NCI-H510A treated with DMSO at 0.1 percent for 48 hours (cell line): Measurements from ENCODE around the gene SLC25A5.
A peak's percentile ranks its signal among the peaks of the same experiment; 100 is the strongest.

Experiments used
- DNase-seq: peaks from one replicate; lab custom pipeline; 2025; lab: John Stamatoyannopoulos, UW

Gene SLC25A5

DNA sequence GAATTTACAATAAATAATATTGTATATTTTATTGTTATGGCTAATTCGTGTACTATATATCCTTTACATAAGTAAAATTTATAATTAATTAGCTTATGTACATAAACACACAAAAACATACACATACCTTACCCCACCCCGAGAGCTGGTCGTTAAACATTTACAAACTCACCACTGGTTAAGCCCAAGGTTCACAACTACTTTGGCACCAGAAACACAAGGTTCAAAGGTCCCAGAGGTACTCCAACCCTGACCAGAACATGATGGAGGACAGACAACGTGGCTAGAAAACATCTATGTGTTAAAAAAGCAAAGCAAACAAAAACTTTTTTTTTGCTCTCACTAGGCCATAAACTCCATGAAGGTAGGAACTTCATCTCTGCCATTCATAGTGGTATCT is 37.7 kb downstream of the SLC25A5 start:
- no peak for DNase-seq

DNA sequence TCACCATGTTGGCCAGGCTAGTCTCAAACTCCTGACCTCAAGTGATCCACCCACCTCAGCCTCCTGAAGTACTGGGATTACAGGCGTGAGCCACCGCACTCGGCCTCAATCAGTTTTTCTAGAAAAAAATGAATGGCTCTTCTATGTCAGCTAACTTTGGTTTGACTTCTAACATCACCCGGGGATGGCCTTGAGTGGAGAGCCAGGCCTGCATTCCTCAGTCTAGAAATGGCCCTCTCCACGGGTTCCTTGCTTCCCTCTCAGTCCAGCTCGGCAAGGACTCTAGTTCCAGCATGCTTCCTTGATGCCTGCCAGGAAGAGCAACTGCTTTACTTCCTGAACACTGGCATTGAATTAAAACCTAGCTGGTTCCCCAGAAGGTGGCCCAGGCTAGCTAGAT is 39.0 kb downstream of the SLC25A5 start:
- DNase-seq, result no peak

DNA sequence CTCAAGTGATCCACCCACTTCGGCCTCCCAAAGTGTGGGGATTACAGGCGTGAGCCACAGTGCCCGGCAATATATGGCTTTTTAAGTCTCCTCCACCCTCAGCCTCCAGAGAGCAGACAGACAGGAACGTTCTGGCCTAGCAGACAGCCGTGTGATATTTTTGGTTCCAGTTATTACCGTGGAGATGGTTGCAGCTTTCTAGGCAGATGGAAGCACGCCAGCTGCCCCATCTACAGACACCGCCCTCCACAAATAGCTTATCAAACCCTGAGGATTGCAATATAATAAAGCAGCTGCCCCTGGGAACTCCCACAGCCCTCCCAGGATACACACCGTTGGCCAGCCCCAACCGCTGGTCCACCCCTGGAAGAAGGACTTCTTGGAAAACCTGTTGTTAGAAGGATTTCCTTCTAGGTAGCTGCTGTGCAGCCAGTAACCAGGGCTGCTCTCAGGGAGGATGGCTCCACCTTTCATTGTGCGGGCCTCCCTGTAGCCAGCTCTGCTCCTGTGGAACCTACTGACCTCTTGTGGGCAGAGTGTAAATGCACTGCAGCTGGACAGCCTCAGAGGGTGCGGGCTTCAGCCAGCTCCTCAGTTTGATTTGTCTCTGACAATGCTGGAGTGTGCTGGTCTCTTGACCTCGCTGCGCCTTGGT is 44.0 kb downstream of the SLC25A5 start:
- DNase-seq, result peak; percentile 37

DNA sequence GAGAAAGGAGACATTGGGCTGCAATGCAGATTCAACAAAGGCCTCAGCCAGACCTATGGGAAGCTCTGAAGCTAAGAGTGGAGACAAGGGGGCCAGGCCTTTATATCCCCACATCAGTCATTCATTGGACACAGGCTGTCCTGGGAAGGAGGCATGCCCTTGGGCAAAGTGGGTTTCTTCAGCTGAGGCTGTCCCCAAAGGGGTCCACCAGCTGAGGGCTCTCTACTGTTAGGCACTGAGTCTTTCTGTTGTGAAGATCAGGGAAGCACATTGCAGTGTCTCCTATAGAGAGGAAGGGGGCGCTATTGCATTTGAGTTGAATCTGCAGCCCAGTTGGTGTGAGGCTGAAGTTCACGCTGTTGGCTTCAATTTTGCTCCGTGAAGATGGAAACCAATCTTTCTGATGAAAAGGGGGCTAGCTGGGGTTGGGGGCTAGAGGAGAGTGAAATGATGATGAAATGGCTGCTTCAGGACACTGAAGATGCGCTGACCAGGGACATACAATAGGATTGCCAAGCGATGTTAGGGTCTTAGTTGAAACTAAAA is 48.0 kb downstream of the SLC25A5 start:
- peak; percentile 82 for DNase-seq

DNA sequence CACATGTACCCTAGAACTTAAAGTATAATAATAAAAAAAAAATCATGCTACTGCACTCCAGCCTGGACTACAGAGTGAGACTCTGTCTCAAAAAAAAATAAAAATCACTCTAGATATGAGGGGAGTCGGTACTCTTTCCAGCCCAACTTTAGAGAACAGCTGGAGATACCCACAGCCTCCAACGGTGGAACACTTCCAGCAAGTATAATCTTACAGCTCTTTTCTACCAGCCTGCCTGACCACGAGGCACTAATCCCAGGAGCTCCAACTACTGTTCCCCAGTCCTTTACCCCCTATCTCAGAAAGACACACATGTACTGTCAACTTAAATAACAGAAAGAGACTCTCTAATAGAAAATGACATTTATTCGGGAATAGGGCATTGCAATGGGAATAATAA is 50.1 kb downstream of the SLC25A5 start:
- DNase-seq, result no peak
